ELF-1 (cell line): ENCODE results near the gene LRPAP1.
A peak's percentile ranks its signal among the peaks of the same experiment; 100 is the strongest.
"Not testable (repeated sequence)": the region's sequence is repeated elsewhere in the genome, so short reads cannot be mapped to it uniquely, and the experiment has no call there.

Source experiments
- DNase-seq: peaks from one replicate; pipeline ENCODE4 v3.0.0-alpha.2; 2016; ENCODE audit warnings: low read depth, low spot score

LRPAP1 gene

GRCh38 chr4:3562127-3562526 lies 29.9 kb upstream of the LRPAP1 start:
- not testable (repeated sequence) for DNase-seq

DNA sequence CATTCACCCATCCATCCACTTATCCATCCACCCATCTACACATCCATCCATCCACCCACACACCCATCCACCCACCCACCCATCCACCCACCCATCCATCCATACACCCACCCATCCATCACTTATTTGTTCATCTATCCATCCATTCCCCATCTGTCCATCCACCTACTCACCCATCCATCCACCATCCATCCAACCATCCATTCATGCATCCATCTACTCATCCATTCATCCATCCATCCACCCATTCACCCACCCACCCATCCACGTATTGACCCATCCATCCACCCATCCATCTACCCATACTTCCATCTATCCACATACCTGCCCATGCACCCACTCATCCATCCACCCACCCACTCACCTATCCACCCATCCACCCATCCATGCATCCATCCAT lies 28.2 kb upstream of the LRPAP1 start:
- not testable (repeated sequence) for DNase-seq

DNA sequence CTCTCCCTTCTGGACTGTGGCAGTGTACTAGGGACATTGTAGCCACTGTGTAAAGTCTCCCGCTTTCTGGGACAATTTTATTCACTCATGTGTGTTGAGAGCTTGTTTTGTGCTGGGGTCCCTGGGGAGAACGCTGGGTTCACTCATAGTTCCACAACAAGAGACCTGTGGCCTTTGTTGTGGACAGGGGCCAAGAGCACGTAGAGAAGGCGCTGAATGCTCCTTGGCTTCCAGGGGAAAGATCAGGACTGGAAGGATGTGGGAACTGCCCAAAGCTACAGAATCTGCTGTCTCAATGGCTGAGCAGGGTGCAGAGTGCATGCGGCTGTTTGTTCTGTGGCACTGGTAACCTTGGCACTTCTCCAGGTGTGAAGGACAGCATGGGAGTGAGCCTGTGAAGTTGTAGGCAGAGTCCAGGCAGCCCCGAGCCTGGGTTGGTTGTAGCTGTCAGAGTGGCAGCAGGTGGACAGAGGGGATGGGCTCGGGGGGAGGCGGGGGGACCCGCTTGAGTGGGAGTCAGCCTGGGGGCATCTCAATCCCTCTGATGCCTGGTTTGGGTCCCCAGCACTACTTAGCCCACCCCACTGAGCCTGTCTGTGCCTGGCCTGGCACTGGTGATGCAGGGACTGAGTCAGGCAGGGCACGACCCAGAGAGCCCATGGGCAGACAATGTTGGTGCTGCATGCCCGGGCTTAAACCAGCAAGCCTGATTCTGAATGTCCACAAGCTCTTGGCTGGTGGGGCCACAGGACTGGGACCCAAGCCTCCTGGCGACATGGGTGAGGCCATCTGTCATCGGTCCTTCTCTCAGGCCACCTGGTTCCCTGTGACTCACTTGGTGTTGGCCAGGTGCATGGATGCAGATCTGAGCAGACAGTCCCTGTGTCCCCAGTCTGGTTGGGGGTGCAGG lies 27.4 kb upstream of the LRPAP1 start:
- not testable (repeated sequence) for DNase-seq

DNA sequence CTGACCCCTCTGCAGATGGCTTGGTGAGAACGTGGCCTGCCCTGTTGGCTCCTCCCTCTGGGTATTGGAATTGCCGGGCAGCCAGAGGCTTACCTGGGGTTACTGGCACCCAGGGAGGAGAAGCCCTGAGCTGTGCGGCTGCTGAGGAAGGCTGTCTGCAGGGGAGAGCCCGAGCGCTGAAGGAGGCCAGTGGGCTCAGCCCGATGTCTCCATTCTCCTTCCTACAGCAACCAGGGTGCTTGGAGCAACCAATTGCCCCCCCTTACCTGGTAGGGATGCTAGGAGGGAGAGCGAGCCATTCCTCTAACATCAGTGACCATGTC lies 26.3 kb upstream of the LRPAP1 start:
- not testable (repeated sequence) for DNase-seq

DNA sequence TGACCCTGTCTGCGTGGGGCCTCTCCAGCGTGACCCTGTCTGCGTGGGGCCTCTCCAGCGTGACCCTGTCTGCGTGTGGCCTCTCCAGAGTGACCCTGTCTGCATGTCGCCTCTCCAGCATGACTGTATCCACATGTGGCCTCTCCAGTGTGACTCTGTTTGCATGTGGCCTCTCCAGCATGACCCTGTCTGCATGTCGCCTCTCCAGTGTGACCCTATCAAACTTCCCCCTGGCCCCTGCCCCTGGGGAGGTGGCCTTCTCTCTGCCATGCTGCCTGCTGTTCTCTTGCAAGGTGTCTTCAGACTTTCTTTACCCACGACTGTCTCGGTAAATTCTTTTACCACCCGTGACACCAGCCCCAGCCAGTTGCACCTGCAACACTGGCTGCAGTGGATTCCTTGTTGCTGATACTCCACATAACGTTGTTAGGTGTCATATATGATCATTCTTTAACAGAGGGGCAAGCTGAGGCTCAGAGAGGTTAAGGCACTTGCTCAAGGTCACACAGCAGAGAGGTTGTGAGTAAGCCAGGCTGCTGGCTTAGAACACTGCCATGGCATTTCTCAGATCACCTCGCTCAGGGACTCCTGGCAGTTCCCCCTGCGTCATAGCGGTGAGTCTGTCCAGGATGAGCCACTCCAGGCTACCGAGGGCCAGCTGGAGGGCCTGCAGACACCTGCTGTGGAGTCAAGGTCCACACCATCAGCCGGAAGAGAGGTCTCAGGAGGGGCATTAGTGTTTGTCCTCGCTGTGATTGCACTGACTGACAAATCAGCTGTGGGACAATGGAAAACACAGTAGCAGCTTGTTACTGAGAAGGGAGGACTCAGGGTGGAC lies 25.7 kb upstream of the LRPAP1 start:
- not testable (repeated sequence) for DNase-seq

DNA sequence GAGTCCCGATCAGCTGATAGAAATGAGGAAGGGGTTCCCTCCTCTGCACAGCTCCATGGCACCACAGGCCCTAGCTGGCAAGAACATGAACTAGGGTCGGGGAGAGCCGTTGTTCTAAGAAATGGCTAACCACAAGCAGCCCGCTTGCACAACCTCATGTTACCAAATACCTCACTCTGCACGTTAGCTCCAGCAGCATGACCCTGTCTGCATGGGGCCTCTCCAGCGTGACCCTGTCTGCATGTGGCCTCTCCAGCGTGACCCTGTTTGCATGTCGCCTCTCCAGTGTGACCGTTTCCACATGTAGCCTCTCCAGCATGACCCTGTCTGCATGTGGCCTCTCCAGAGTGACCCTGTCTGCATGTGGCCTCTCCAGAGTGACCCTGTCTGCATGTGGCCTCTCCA lies 24.9 kb upstream of the LRPAP1 start:
- DNase-seq: not testable (repeated sequence)

GRCh38 chr4:3556244-3556867 lies 24.1 kb upstream of the LRPAP1 start:
- peak; percentile 57 for DNase-seq

- not testable (repeated sequence) for DNase-seq
These were observed 23.3 kb upstream of the LRPAP1 start for GRCh38 chr4:3555459-3556070.

GRCh38 chr4:3551366-3551765 lies 19.1 kb upstream of the LRPAP1 start:
- not testable (repeated sequence) for DNase-seq

DNA sequence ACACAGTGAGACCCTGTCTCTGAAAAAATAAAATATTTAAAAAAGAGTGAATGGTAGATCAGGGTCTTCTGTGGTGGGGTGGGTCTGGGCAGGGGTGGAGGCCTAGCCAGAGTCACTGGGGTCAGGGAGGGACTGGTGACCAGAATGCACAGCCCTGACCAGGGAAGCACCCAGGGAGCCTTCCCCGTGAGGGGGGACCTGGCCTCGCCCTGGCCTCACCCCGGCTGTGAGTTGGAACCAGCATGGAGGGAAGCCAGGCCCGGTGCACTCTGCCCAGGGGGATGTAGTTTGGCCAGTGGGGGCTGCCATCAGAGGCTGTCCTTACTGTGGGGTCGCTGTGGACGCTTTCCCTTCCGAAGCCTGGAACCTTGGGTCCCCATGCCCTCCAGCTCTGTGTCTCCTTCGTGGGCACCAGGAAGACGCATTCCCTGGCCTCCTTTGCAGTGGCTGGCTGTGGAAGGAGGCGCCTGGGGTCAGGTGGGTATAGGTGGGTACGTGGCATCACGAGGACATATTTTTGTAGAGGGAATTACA lies 18.6 kb upstream of the LRPAP1 start:
- DNase-seq: not testable (repeated sequence)

DNA sequence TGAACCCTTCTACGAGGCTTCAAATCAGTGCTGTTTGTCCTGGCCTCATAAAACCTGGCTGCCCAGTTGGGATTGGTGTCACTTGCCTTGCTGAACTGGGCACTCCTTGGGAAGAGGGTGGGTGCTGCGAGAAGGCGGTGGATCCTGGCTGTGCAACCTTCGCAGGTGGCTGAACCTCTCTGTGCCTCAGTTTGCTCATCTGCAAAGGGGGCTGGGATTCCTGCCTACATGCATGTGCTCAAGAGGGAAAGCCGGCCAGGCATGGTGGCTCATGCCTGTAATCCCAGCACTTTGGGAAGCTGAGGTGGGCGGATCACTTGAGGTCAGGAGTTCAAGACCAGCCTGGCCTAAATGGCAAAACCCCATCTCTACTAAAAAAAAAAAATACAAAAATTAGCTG lies 17.8 kb upstream of the LRPAP1 start:
- not testable (repeated sequence) for DNase-seq

- DNase-seq: not testable (repeated sequence)
These were observed 17.4 kb upstream of the LRPAP1 start for GRCh38 chr4:3549694-3550001.

- not testable (repeated sequence) for DNase-seq
These were observed 16.9 kb upstream of the LRPAP1 start for GRCh38 chr4:3548991-3549693.

DNA sequence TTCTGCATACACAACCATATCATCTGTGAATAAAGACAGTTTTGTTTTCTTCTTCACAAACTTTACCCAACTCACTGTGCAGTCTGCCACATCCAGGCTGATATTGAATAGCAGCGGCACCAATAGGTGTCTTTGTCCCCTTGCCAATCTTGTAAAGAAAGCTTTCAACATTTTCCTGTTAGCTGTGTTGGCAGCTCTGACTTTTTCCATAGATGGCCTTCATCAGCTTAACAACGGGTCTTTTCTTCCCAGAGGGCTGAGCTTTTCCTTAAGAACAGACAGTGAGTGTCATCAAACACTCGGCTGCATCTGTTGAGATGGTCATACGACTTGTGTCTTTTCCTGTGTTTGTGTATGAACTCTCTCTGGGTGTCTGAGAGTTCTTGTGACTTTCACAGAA lies 14.5 kb upstream of the LRPAP1 start:
- not testable (repeated sequence) for DNase-seq

DNA sequence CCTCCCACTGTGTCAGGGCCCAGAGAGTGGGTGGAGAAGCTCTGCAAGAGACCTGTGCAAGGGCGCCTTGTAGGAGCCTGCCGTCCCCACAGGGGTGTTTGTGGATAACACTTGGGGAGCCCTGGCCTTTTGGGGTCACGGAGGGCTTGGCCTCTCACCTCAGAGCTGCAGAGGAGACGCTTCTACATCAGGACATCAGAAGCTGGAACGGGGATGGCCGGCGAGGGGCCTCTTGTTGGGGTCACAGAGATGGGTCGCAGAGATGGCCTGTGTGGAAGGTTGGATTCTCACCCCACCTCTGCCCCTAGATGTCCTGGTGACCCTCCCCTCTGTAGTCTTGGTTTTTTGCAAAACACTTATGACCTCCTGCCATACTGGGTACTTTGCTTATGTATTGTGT lies 13.1 kb upstream of the LRPAP1 start:
- DNase-seq: not testable (repeated sequence)

- DNase-seq: peak; percentile 52
These were observed 12.2 kb upstream of the LRPAP1 start for GRCh38 chr4:3544259-3545025.

- not testable (repeated sequence) for DNase-seq
These were observed 11.2 kb upstream of the LRPAP1 start for GRCh38 chr4:3543415-3543814.

DNA sequence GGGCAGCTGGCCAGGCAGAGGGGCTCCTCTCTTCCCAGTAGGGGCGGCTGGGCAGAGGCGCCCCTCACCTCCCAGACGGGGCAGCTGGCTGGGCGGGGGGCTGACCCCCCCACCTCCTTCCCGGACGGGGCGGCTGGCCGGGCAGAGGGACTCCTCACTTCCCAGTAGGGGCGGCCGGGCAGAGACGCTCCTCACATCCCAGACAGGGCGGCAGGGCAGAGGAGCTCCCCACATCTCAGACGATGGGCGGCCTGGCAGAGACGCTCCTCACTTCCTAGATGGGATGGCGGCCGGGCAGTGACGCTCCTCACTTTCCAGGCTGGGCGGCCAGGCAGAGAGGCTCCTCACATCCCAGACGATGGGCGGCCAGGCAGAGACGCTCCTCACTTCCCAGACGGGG lies 6.7 kb upstream of the LRPAP1 start:
- not testable (repeated sequence) for DNase-seq

GRCh38 chr4:3535812-3536211 lies 3.6 kb upstream of the LRPAP1 start:
- DNase-seq: peak; percentile 2

DNA sequence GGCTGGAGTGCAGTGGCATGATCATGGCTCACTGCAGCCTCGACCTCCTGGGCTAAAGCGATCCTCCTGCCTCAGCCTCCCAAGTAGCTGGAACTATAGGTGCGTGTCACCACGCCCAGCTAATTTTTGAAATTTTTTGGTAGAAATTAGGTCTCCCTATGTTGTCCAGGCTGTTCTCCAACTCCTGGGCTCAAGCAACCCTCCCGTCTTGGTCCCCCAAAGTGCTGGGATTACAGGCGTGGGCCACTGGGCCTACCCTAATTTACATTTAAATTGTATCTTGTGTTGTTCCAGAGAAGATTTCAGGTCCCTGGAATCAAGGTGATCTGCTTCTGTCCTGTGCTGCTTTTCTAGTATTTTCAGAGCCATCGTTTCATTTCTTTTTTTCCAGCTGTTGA lies 1.2 kb upstream of the LRPAP1 start:
- DNase-seq: no peak
